ENCODE measurements around the gene TFF2.

The TFF2 gene

DNA sequence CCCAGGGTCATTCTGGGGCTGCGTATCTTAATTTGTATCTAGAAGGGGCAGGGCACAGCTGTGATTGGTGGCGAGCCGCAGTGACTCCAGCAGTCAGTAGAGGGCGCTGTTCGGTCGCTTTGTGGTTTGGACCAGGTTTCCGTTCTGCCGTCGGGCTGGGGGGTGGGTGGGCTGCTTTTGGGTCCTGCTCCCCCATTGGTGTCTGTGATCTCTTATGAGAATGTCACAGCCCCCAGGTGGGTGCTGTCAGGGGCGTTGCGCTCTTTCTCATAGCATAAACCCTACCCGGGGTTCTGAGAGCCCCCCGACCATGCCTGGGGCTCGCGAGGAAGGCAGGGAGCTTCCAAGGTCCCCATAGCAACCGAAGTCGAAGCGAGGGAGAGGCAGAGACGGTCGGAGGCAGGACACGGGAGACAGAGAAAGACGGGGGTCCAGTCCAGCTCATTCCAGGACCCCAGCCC is 41.0 kb downstream of the TFF2 start:
- Mint-ChIP-seq H3K9me3 (no peaks in the 10 kb centered on the region), H3K36me3 (ENCODE audit: low read depth) (no peaks in the 10 kb centered on the region), H3K27ac (peak overlapping the region; percentile 82), H3K4me1 (ENCODE audit: low read depth) (peaks cover 54% of the 10 kb centered on the region), H3K4me3 (no peak overlapping the region), H3K27me3 (peaks cover 21% of the 10 kb centered on the region)
- intact Hi-C loops (cut with micrococcal nuclease), result no loop called here

GRCh38 chr21:42308914-42309752 is 41.7 kb downstream of the TFF2 start:
- intact Hi-C loops (cut with micrococcal nuclease), result no loop called here
- Mint-ChIP-seq H3K9me3 (no peaks in the 10 kb centered on the region), H3K4me3 (peak overlapping the region; percentile 26), H3K4me1 (ENCODE audit: low read depth) (peaks cover 60% of the 10 kb centered on the region), H3K27me3 (peaks cover 27% of the 10 kb centered on the region), H3K36me3 (ENCODE audit: low read depth) (no peaks in the 10 kb centered on the region), H3K27ac (peak overlapping the region; percentile 82)

DNA sequence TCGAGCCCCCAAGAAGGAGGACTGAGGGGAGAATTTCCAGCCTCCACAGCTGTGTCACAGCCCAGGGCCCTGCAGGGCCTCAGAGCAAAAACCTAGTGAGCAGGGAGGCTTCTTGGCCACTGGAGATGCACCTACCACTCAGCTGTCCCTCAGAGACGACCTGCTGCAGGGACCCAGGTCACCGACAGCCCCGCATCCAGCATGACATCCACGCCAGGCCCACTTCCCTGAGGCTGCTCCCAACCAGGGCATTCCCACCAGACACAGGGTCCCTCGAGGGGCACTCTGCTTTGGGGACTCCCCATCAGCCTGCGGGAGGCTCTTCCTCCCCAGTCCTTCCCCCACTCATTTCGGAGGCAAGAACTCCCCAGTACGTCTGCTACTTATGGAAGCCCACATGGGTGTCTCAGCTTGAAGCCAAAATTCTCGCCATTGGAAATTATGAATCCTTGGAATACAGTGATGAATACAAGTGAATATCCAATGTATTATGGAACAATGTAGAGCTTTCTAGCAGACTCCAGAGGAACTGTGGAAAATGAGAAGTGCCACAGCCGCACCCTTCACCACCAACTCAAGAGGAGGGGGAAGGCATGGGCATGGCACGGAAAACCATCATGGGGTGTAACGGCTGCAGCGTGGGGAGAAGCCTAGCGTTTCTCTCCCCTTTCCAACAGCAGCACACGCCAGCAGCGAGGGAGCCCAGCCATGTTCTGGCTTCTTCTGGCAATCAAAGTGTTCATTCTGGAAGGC is 42.5 kb downstream of the TFF2 start:
- no peaks in the 10 kb centered on the region for H3K36me3 Mint-ChIP-seq (ENCODE audit: low read depth)
- H3K4me1 Mint-ChIP-seq (ENCODE audit: low read depth), result peaks cover 63% of the 10 kb centered on the region
- peak overlapping the region; percentile 82 for H3K27ac Mint-ChIP-seq
- H3K9me3 Mint-ChIP-seq, result no peaks in the 10 kb centered on the region
- intact Hi-C loops (cut with micrococcal nuclease), result no loop called here
- peak overlapping the region; percentile 37 for H3K4me3 Mint-ChIP-seq
- H3K27me3 Mint-ChIP-seq, result peaks cover 28% of the 10 kb centered on the region

DNA sequence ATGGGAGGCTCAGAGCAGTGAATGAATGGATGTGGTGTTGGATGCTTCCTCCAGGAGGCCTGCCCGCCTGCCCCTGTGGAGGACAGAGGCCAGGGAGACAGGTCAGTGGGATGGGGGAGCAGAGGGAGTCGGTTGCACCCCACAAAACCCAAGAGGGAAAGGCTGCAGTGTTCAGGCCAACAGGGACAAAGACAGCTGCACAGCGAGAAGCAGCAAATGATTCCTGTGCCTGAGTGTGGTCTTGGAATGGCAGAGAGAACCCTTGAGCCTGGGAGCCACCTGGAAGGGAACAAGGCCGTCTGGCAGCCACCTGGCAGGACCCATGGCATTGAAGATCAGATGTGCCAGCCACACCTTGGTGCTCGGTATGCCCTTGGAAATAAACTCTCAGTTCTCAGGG is 43.7 kb downstream of the TFF2 start:
- Mint-ChIP-seq H3K27me3 (peaks cover 26% of the 10 kb centered on the region), H3K36me3 (ENCODE audit: low read depth) (no peaks in the 10 kb centered on the region)
- intact Hi-C loops (cut with micrococcal nuclease), result no loop called here

DNA sequence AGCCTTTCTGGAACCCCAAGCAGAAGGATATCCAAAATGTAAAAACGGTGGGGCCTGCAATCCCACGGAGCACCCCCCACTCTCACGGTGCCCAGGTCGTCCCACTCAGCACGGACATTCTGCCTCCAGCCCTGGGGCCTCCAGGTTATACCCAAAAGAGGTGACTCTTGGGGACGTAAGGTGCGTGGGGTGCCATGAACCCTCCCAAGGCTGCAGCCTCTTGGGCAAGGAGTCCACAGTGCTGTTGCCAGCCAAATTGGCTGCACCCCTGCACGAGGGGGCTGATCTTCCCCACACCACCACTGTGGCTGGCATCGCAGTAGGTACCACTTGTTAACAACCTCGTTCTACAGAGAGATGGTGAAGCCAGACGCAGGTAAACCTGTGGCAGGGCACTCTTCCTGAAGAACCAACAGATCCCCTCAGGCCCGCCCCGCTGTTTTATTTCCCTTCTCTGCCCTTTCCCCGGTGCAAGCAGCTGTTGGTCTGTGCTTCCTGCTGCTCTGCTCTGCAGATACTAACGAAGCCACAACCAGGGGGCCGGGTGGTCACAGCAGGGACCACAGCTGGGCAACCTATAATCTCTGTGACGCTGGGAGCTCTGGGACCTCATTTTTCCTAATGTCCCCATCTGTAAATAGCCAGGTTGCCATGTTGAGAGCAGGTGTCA is 44.3 kb downstream of the TFF2 start:
- no peaks in the 10 kb centered on the region for H3K9me3 Mint-ChIP-seq
- intact Hi-C loops (cut with micrococcal nuclease), result no loop called here

More for the DNA sequence above, 43.7 kb downstream of the TFF2 start:
- peaks cover 72% of the 10 kb centered on the region for H3K4me1 Mint-ChIP-seq (ENCODE audit: low read depth)
- no peak overlapping the region for H3K4me3 Mint-ChIP-seq
- peak overlapping the region; percentile 28 for H3K27ac Mint-ChIP-seq
- no peaks in the 10 kb centered on the region for H3K9me3 Mint-ChIP-seq

DNA sequence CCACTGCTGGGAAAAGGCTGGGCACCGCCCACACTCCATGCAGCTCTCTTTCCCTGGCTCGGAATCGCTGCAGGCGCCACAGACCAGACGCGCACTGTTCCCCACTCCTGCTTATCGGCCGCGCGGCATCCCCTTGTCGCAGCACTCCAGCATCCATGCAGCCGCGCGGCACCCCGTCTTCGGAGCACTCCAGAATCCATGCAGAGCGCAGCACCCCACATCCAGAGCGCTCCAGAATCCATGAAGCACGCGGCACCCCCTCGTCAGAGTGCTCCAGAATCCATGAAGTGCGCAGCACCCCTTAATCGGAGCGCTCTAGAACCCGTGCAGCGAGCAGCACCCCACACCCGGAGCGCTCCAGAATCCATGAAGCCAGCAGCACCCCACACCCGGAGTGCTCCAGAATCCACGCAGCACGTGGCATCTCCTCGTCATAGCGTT is 45.1 kb downstream of the TFF2 start:
- no peak overlapping the region for H3K4me3 Mint-ChIP-seq
- intact Hi-C loops (cut with micrococcal nuclease), result no loop called here
- H3K9me3 Mint-ChIP-seq, result no peaks in the 10 kb centered on the region
- peaks cover 26% of the 10 kb centered on the region for H3K27me3 Mint-ChIP-seq
- H3K27ac Mint-ChIP-seq, result peak overlapping the region; percentile 3
- no peaks in the 10 kb centered on the region for H3K36me3 Mint-ChIP-seq (ENCODE audit: low read depth)
- H3K4me1 Mint-ChIP-seq (ENCODE audit: low read depth), result peaks cover 85% of the 10 kb centered on the region

More for the DNA sequence above, 44.3 kb downstream of the TFF2 start:
- Mint-ChIP-seq H3K27me3 (peaks cover 26% of the 10 kb centered on the region), H3K27ac (peak overlapping the region; percentile 28), H3K4me3 (no peak overlapping the region), H3K36me3 (ENCODE audit: low read depth) (no peaks in the 10 kb centered on the region), H3K4me1 (ENCODE audit: low read depth) (peaks cover 78% of the 10 kb centered on the region)

- Mint-ChIP-seq H3K4me3 (no peak overlapping the region), H3K27me3 (peaks cover 20% of the 10 kb centered on the region), H3K36me3 (ENCODE audit: low read depth) (no peaks in the 10 kb centered on the region), H3K9me3 (no peaks in the 10 kb centered on the region), H3K4me1 (ENCODE audit: low read depth) (peaks cover 84% of the 10 kb centered on the region), H3K27ac (no peak overlapping the region)
- intact Hi-C loops (cut with micrococcal nuclease), result no loop called here
Observed at GRCh38 chr21:42304556-42305454, 46.0 kb downstream of the TFF2 start.

- intact Hi-C loops (cut with micrococcal nuclease), result no loop called here
- peaks cover 3% of the 10 kb centered on the region for H3K36me3 Mint-ChIP-seq (ENCODE audit: low read depth)
- no peak overlapping the region for H3K4me3 Mint-ChIP-seq
- no peak overlapping the region for H3K27ac Mint-ChIP-seq
- peaks cover 20% of the 10 kb centered on the region for H3K27me3 Mint-ChIP-seq
- H3K4me1 Mint-ChIP-seq (ENCODE audit: low read depth), result peaks cover 84% of the 10 kb centered on the region
- no peaks in the 10 kb centered on the region for H3K9me3 Mint-ChIP-seq
Observed at GRCh38 chr21:42303443-42303842, 47.4 kb downstream of the TFF2 start.

DNA sequence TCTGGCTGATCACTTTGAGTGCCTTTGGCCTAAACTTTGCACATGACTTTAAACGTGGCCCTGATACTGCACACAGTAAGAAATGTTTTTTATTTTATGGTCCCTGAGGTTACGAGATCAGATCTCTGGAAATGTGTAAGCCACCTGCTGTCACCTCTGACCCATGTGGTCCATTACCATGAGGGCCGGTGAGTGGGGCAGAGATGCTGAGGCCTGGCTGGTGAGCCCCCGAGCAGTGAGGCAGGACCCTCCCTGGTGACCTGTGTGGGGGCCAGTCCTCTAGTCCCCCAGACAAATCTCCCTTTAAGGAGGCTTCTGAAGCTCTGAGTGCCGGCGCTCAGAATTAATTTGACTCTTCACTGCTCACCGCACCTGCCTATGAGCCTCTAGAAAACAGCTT is 48.0 kb downstream of the TFF2 start:
- no peak overlapping the region for H3K4me3 Mint-ChIP-seq
- H3K27ac Mint-ChIP-seq, result no peak overlapping the region
- intact Hi-C loops (cut with micrococcal nuclease), result no loop called here

GRCh38 chr21:42302076-42302650 is 48.6 kb downstream of the TFF2 start:
- peaks cover 80% of the 10 kb centered on the region for H3K4me1 Mint-ChIP-seq (ENCODE audit: low read depth)
- H3K27ac Mint-ChIP-seq, result peak overlapping the region; percentile 67
- intact Hi-C loops (cut with micrococcal nuclease), result no loop called here
- no peak overlapping the region for H3K4me3 Mint-ChIP-seq
- no peaks in the 10 kb centered on the region for H3K9me3 Mint-ChIP-seq
- peaks cover 20% of the 10 kb centered on the region for H3K27me3 Mint-ChIP-seq
- H3K36me3 Mint-ChIP-seq (ENCODE audit: low read depth), result peaks cover 16% of the 10 kb centered on the region

More for the DNA sequence above, 48.0 kb downstream of the TFF2 start:
- H3K9me3 Mint-ChIP-seq, result no peaks in the 10 kb centered on the region
- peaks cover 81% of the 10 kb centered on the region for H3K4me1 Mint-ChIP-seq (ENCODE audit: low read depth)
- H3K36me3 Mint-ChIP-seq (ENCODE audit: low read depth), result peaks cover 9% of the 10 kb centered on the region
- peaks cover 20% of the 10 kb centered on the region for H3K27me3 Mint-ChIP-seq

DNA sequence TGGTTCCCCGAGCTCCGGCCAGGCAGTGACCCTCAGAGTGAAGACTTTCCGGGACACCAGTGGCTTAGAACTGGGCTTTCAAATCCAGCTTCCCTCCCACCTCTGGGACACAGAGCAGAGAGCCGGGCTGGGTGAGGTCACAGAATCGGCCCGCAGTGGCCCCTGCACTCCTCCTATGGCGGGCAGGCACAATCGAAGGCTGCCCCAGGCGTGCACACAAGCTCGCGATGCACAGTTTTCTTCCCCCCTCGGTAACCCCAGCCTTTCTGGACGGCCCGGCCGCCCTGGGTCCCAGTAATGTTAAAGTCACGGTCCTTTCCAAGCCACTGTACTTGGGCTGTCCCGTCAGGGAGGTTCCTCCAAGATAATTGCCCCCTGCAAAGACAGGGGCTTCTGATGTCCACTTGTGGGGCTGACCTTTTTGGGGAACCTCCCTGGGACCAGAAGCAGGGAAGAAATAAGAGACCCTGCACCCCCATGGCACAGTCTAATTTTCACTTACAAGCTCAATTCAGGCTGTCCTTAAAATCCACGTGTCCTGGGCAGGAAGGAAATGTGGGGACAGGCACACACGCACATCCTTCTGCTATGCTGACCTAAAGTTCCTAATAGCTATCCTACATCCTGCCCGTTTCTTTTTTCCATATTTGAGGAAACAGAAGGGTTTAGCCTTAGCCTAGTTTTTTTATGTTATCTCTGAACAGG is 49.3 kb downstream of the TFF2 start:
- Mint-ChIP-seq H3K4me3 (no peak overlapping the region), H3K27me3 (peaks cover 17% of the 10 kb centered on the region), H3K4me1 (ENCODE audit: low read depth) (peaks cover 80% of the 10 kb centered on the region), H3K36me3 (ENCODE audit: low read depth) (peaks cover 21% of the 10 kb centered on the region), H3K9me3 (no peaks in the 10 kb centered on the region), H3K27ac (peak overlapping the region; percentile 67)
- intact Hi-C loops (cut with micrococcal nuclease), result no loop called here

- Mint-ChIP-seq H3K9me3 (no peaks in the 10 kb centered on the region), H3K36me3 (ENCODE audit: low read depth) (peaks cover 21% of the 10 kb centered on the region), H3K4me1 (ENCODE audit: low read depth) (peaks cover 82% of the 10 kb centered on the region), H3K4me3 (no peak overlapping the region), H3K27me3 (peaks cover 15% of the 10 kb centered on the region), H3K27ac (peak overlapping the region; percentile 67)
- intact Hi-C loops (cut with micrococcal nuclease), result no loop called here
Observed at GRCh38 chr21:42300956-42301355, 49.8 kb downstream of the TFF2 start.

Data from dendritic cell treated with granulocyte-macrophage colony-stimulating factor and Interleukin-4, amounts not matched to agents 40 ng/mL and 50 ng/mL, for 4 days (primary cell).